Endothelial cell (in vitro differentiated cells): ENCODE results near the gene OR6X1. TPM values are rescaled to one million over a fixed set of nuclear protein-coding genes. Genes with fewer than 3 reads are reported as not detected.

ENCODE experiments used
- DNase-seq: peaks from one replicate; pipeline ENCODE4 v3.0.0; 2021; ENCODE audit warnings: low spot score
- H3K27ac Mint-ChIP-seq: one replicate; pipeline ENCODE4 v1.8.0; 2021; ENCODE audit warnings: mixed read lengths, inconsistent platforms; ENCODE audit not compliant: unreplicated experiment
- H3K27me3 Mint-ChIP-seq: one replicate; pipeline ENCODE4 v1.8.0; 2021; ENCODE audit warnings: mild to moderate bottlenecking, moderate library complexity, mixed read lengths, inconsistent platforms; ENCODE audit not compliant: unreplicated experiment
- H3K36me3 Mint-ChIP-seq: one replicate; pipeline ENCODE4 v1.8.0; 2021; ENCODE audit warnings: mild to moderate bottlenecking, low read depth, mixed read lengths, inconsistent platforms; ENCODE audit not compliant: unreplicated experiment
- H3K4me1 Mint-ChIP-seq: one replicate; pipeline ENCODE4 v1.8.0; 2021; ENCODE audit warnings: mild to moderate bottlenecking, mixed read lengths, inconsistent platforms; ENCODE audit not compliant: unreplicated experiment
- H3K4me3 Mint-ChIP-seq: one replicate; pipeline ENCODE4 v1.8.0; 2021; ENCODE audit warnings: mild to moderate bottlenecking, mixed read lengths, inconsistent platforms; ENCODE audit not compliant: unreplicated experiment
- H3K9me3 Mint-ChIP-seq: one replicate; pipeline ENCODE4 v1.8.0; 2021; ENCODE audit warnings: mixed read lengths, inconsistent platforms; ENCODE audit not compliant: unreplicated experiment
- CTCF ChIP-seq: fragments of 200-600 bp; sonication (generic); IDR thresholded peaks from one replicate; pipeline ENCODE4 v1.5.0; 2021; ENCODE audit warnings: antibody characterized with exemption; ENCODE audit not compliant: unreplicated experiment
- total RNA-seq: library from RNA; stranded (reverse); fragmentation: NEBNext Ultra II Directional; extraction: Animal tissue kit (Norgen Biotek cat#: 25700); gene quantifications from one replicate; pipeline ENCODE4 v1.2.1, GENCODE V29; 2021; ENCODE audit not compliant: unreplicated experiment

Gene OR6X1
- total RNA-seq, 1 donor from 2014 or later: not detected

GRCh38 chr11:123771664-123772063 lies 17.3 kb upstream of the OR6X1 start:
- Mint-ChIP-seq H3K4me1 (peaks cover 3% of the 10 kb centered on the region), H3K27ac (no peak overlapping the region), H3K27me3 (no peaks in the 10 kb centered on the region), H3K4me3 (no peak overlapping the region), H3K36me3 (no peaks in the 10 kb centered on the region), H3K9me3 (no peaks in the 10 kb centered on the region)
- no peak for TF ChIP-seq CTCF
- no peak for DNase-seq

GRCh38 chr11:123770712-123771111 lies 16.4 kb upstream of the OR6X1 start:
- peaks cover 3% of the 10 kb centered on the region for H3K4me1 Mint-ChIP-seq
- H3K36me3 Mint-ChIP-seq: no peaks in the 10 kb centered on the region
- H3K9me3 Mint-ChIP-seq: no peaks in the 10 kb centered on the region
- no peak overlapping the region for H3K27ac Mint-ChIP-seq
- no peaks in the 10 kb centered on the region for H3K27me3 Mint-ChIP-seq
- no peak for TF ChIP-seq CTCF
- H3K4me3 Mint-ChIP-seq: no peak overlapping the region
- DNase-seq: no peak

GRCh38 chr11:123765601-123766000 lies 11.3 kb upstream of the OR6X1 start:
- Mint-ChIP-seq H3K36me3 (peaks cover 5% of the 10 kb centered on the region), H3K27ac (no peak overlapping the region), H3K4me3 (no peak overlapping the region), H3K27me3 (no peaks in the 10 kb centered on the region), H3K9me3 (peaks cover 7% of the 10 kb centered on the region), H3K4me1 (no peaks in the 10 kb centered on the region)
- no peak for TF ChIP-seq CTCF
- no peak for DNase-seq

- H3K4me3 Mint-ChIP-seq: peak overlapping the region; percentile 60
These were observed 8.1 kb upstream of the OR6X1 start for GRCh38 chr11:123762422-123762821.

GRCh38 chr11:123760894-123761293 lies 6.6 kb upstream of the OR6X1 start:
- Mint-ChIP-seq H3K4me3 (no peak overlapping the region), H3K27me3 (no peaks in the 10 kb centered on the region), H3K36me3 (peaks cover 5% of the 10 kb centered on the region), H3K27ac (no peak overlapping the region), H3K4me1 (no peaks in the 10 kb centered on the region), H3K9me3 (peaks cover 7% of the 10 kb centered on the region)
- DNase-seq: no peak
- no peak for TF ChIP-seq CTCF

More at GRCh38 chr11:123762422-123762821, 8.1 kb upstream of the OR6X1 start:
- H3K36me3 Mint-ChIP-seq: peaks cover 5% of the 10 kb centered on the region
- no peak for TF ChIP-seq CTCF
- peaks cover 7% of the 10 kb centered on the region for H3K9me3 Mint-ChIP-seq
- no peak for DNase-seq
- no peak overlapping the region for H3K27ac Mint-ChIP-seq
- H3K4me1 Mint-ChIP-seq: no peaks in the 10 kb centered on the region
- H3K27me3 Mint-ChIP-seq: no peaks in the 10 kb centered on the region
